Neuron (in vitro differentiated cells): ENCODE measurements around the gene STK33.

ENCODE experiments used
- H2AFZ ChIP-seq: one replicate; pipeline ENCODE4 v1.6.1; 2013; ENCODE audit warnings: low read depth, mild to moderate bottlenecking, inconsistent platforms, low read length, moderate library complexity
- H3K27me3 ChIP-seq: one replicate; pipeline ENCODE4 v1.6.1; 2013; ENCODE audit warnings: low read length; ENCODE audit not compliant: insufficient read depth
- H3K36me3 ChIP-seq: one replicate; pipeline ENCODE4 v1.6.1; 2013; ENCODE audit warnings: low read length; ENCODE audit not compliant: insufficient read depth
- H3K4me1 ChIP-seq: one replicate; pipeline ENCODE4 v1.6.1; 2013; ENCODE audit warnings: low read length; ENCODE audit not compliant: insufficient read depth
- H3K4me3 ChIP-seq: 2 replicates; pipeline ENCODE4 v1.5.1; 2013; ENCODE audit warnings: mild to moderate bottlenecking, low read length, moderate library complexity
- H3K9me3 ChIP-seq: one replicate; pipeline ENCODE4 v1.6.1; 2013; ENCODE audit warnings: low read length

Gene STK33

DNA sequence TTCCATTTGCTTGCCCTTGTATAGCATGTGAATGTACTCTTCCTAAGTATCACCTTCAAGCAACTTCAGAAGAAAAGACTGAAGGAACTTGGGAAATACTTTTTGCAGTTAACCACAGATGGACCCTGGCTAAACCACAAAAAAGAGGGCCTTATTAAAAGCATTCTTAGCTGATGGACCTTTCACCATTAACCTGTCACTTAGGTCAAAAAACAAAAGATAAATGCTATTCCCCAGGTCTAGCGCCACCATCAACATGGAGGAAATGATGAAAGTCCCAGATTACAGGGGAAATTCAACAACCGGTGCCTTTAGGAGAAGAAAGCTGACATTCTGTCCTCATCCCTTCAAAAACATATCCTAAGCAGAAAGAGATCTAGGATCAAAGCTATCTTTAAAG, 29.5 kb downstream of the STK33 start:
- Histone ChIP-seq H3K27me3 (no peaks in the 10 kb centered on the region), H2AFZ (no peak overlapping the region), H3K4me1 (no peaks in the 10 kb centered on the region), H3K4me3 (no peak overlapping the region), H3K9me3 (peaks cover 6% of the 10 kb centered on the region), H3K36me3 (no peaks in the 10 kb centered on the region)

GRCh38 chr11:8561461-8561860, 32.6 kb downstream of the STK33 start:
- H2AFZ ChIP-seq: no peak overlapping the region
- no peaks in the 10 kb centered on the region for H3K4me1 ChIP-seq
- no peak overlapping the region for H3K4me3 ChIP-seq
- H3K36me3 ChIP-seq: no peaks in the 10 kb centered on the region
- no peaks in the 10 kb centered on the region for H3K27me3 ChIP-seq
- peaks cover 6% of the 10 kb centered on the region for H3K9me3 ChIP-seq

DNA sequence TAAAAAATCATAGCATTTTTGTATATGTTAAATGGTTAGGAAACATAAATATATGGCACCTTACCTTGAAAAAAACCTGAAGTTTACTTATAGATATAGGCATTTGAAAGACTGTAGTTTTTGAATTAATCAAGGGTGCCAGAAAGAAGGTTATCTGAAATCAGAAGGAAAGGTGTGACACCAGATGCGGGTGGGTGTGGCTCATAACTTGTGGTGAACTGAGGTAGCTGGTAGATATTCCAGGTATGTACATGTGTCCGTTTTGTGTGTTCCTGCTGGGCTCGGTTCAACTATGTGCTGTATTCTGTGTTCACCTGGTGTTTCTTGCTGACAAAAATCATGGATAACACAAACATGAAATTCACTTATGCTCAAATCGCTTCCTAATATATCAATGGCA, 35.6 kb downstream of the STK33 start:
- Histone ChIP-seq H3K36me3 (no peaks in the 10 kb centered on the region), H3K9me3 (peaks cover 6% of the 10 kb centered on the region), H3K4me1 (no peaks in the 10 kb centered on the region), H3K4me3 (no peak overlapping the region), H2AFZ (no peak overlapping the region), H3K27me3 (no peaks in the 10 kb centered on the region)

DNA sequence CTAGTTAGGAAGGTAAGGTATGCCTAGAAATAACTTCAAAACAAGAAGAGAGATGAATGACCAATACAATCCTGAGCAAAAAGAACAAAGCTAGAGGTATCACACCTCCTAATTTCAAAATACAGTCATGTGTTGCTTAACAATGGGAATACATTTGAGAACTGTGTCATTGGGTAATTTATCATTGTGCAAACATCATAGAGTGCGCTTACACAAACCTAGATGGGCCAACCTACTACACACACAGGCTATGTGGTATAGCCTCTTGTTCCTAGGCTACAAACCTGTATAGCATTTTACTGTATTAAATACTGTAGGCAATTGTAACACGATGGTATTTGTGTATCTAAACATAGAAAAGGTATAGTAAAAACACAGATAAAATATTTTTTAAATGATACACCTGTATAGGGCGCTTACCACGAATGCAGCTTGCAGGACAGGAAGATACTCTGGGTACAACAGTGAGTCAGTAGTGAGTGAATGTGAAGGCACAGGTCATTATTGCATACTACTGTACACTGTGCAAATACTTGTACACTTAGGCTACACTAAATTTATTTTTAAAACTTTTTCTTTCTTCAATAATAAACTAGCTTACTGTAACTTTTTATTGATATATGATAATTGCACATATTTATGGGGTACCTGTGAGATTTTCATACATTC, 48.2 kb downstream of the STK33 start:
- Histone ChIP-seq H3K4me3 (no peak overlapping the region), H3K9me3 (no peaks in the 10 kb centered on the region), H3K36me3 (no peaks in the 10 kb centered on the region), H3K27me3 (no peaks in the 10 kb centered on the region), H3K4me1 (no peaks in the 10 kb centered on the region), H2AFZ (no peak overlapping the region)

- Histone ChIP-seq H3K9me3 (no peaks in the 10 kb centered on the region), H3K4me1 (no peaks in the 10 kb centered on the region), H3K27me3 (no peaks in the 10 kb centered on the region), H2AFZ (no peak overlapping the region), H3K36me3 (no peaks in the 10 kb centered on the region), H3K4me3 (no peak overlapping the region)
Measured at GRCh38 chr11:8544807-8545206, 49.2 kb downstream of the STK33 start.

DNA sequence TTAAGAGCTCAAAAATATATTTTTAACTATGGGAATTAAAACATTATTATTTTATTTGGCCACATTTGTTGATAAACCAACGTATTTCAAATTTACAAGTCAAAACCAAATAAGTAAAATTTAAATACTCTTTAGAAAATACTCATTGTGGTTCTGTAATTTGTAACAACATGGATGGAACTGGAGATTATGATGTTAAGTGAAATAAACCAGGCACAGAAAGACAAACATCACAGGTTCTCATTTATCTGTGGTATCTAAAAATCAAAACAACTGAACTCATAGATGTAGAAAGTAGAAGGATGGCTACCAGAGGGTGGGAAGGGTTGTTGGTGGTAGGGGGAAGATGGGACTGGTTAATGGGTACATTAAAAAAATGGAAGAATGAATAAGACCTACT, 50.8 kb downstream of the STK33 start:
- no peaks in the 10 kb centered on the region for H3K9me3 ChIP-seq
- no peaks in the 10 kb centered on the region for H3K36me3 ChIP-seq
- H3K4me1 ChIP-seq: no peaks in the 10 kb centered on the region
- H2AFZ ChIP-seq: no peak overlapping the region
- no peak overlapping the region for H3K4me3 ChIP-seq
- H3K27me3 ChIP-seq: no peaks in the 10 kb centered on the region

- H3K4me3 ChIP-seq: no peak overlapping the region
- no peaks in the 10 kb centered on the region for H3K9me3 ChIP-seq
- H3K4me1 ChIP-seq: no peaks in the 10 kb centered on the region
- H3K27me3 ChIP-seq: no peaks in the 10 kb centered on the region
- no peak overlapping the region for H2AFZ ChIP-seq
- H3K36me3 ChIP-seq: no peaks in the 10 kb centered on the region
Measured at GRCh38 chr11:8541448-8541847, 52.6 kb downstream of the STK33 start.

DNA sequence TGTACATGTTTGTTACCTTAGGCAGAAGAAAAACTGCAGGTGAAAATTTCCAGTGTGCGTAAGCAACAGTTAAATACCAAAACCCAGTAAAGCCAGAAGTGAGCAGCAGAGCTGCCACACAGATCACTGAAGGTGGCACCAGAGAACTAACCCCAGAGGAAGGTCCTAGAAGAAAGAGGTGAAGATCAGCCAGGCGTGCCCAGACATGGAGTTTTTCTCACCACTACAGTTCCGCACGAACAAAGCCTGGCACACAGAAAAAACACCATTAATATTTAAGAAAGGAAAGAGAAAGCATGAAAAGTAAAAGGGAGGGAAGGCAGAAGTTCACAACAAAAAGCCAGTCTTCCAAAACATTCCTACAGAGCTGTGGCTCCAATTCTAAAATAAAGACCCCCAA, 60.7 kb downstream of the STK33 start:
- H3K36me3 ChIP-seq: no peaks in the 10 kb centered on the region
- no peaks in the 10 kb centered on the region for H3K27me3 ChIP-seq
- no peak overlapping the region for H2AFZ ChIP-seq
- peaks cover 3% of the 10 kb centered on the region for H3K9me3 ChIP-seq
- no peak overlapping the region for H3K4me3 ChIP-seq
- H3K4me1 ChIP-seq: no peaks in the 10 kb centered on the region

GRCh38 chr11:8532475-8532874, 61.6 kb downstream of the STK33 start:
- Histone ChIP-seq H2AFZ (no peak overlapping the region), H3K4me1 (no peaks in the 10 kb centered on the region), H3K9me3 (peaks cover 3% of the 10 kb centered on the region), H3K27me3 (no peaks in the 10 kb centered on the region), H3K4me3 (no peak overlapping the region), H3K36me3 (no peaks in the 10 kb centered on the region)

GRCh38 chr11:8531982-8532381, 62.0 kb downstream of the STK33 start:
- Histone ChIP-seq H3K36me3 (no peaks in the 10 kb centered on the region), H2AFZ (no peak overlapping the region), H3K4me1 (no peaks in the 10 kb centered on the region), H3K9me3 (peaks cover 3% of the 10 kb centered on the region), H3K27me3 (no peaks in the 10 kb centered on the region), H3K4me3 (no peak overlapping the region)

GRCh38 chr11:8531312-8531711, 62.7 kb downstream of the STK33 start:
- Histone ChIP-seq H2AFZ (no peak overlapping the region), H3K4me3 (no peak overlapping the region), H3K4me1 (no peaks in the 10 kb centered on the region), H3K9me3 (peaks cover 3% of the 10 kb centered on the region), H3K27me3 (no peaks in the 10 kb centered on the region), H3K36me3 (no peaks in the 10 kb centered on the region)

DNA sequence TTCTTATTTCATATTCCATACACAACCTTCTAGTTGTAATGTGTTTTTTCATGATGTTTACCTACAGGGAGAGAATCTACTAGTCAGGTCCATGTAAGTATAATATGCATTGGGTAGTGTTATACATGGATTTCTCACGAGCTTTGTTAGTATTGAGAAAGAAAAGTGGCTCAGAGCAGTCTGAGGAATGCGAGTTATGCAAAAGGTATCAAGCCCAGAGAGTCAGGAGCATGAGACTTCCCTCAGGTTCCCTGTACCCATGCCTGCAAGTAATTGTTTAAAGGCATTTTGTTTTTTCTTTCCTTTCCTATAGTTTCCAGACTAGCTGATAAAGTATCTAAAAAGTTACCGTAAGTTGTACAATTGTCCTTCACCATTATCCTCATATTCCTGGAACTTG, 66.1 kb downstream of the STK33 start:
- no peaks in the 10 kb centered on the region for H3K27me3 ChIP-seq
- H2AFZ ChIP-seq: no peak overlapping the region
- H3K4me3 ChIP-seq: no peak overlapping the region
- H3K36me3 ChIP-seq: no peaks in the 10 kb centered on the region
- no peaks in the 10 kb centered on the region for H3K4me1 ChIP-seq
- peaks cover 3% of the 10 kb centered on the region for H3K9me3 ChIP-seq

DNA sequence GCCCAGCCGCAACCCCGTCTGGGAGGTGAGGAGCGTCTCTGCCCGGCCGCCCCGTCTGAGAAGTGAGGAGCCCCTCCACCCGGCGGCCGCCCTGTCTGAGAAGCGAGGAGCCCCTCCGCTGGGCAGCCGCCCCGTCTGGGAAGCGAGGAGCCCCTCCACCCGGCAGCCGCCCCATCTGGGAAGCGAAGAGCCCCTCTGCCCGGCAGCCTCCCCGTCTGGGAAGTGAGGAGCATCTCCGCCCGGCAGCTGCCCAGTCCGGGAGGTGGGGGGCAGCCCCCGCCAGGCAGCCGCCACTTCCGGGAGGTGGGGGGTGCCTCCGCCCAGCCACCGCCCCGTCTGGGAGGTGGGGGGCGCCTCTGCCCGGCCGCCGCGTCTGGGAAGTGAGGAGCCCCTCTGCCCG, 70.6 kb downstream of the STK33 start:
- Histone ChIP-seq H3K36me3 (no peaks in the 10 kb centered on the region), H3K27me3 (no peaks in the 10 kb centered on the region), H2AFZ (no peak overlapping the region), H3K4me1 (no peaks in the 10 kb centered on the region), H3K9me3 (no peaks in the 10 kb centered on the region), H3K4me3 (no peak overlapping the region)

- H3K4me3 ChIP-seq: no peak overlapping the region
- H3K36me3 ChIP-seq: no peaks in the 10 kb centered on the region
- no peaks in the 10 kb centered on the region for H3K4me1 ChIP-seq
- no peak overlapping the region for H2AFZ ChIP-seq
- H3K9me3 ChIP-seq: peaks cover 7% of the 10 kb centered on the region
- no peaks in the 10 kb centered on the region for H3K27me3 ChIP-seq
Measured at GRCh38 chr11:8512547-8512946, 81.5 kb downstream of the STK33 start.
